Stimulated activated CD8-positive, alpha-beta memory T cell treated with anti-CD3 and anti-CD28 coated beads, Interleukin-4, amount 100 ng/mL, for 24 hours (primary cell): ENCODE measurements around the gene GPHA2.
A peak's percentile ranks its signal among the peaks of the same experiment; 100 is the strongest.
"Not testable (repeated sequence)": the region's sequence is repeated elsewhere in the genome, so short reads cannot be mapped to it uniquely, and the experiment has no call there.

Source experiments
- DNase-seq: peaks from one replicate; pipeline ENCODE4 v3.0.0-alpha.2; 2020; ENCODE audit warnings: low read depth

Gene GPHA2

GRCh38 chr11:64935359-64936081, at the start of gene GPHA2:
Gene GPHA2, minus strand, starts transcription at chr11:64935893. Its CDS starts 433 bp downstream, at chr11:64935460.
- DNase-seq, result no peak

- DNase-seq, result not testable (repeated sequence)
Observed at GRCh38 chr11:64983339-64983738, 47.6 kb upstream of the GPHA2 start.

GRCh38 chr11:64976651-64977050, 41.0 kb upstream of the GPHA2 start:
- DNase-seq, result no peak

GRCh38 chr11:64974124-64974523, 38.4 kb upstream of the GPHA2 start:
- no peak for DNase-seq

- DNase-seq, result peak; percentile 79
Observed at GRCh38 chr11:64971421-64972233, 35.9 kb upstream of the GPHA2 start, which contains the start of gene MAJIN. Gene MAJIN, minus strand, starts transcription at chr11:64972108. Its CDS starts 12,703 bp downstream, at chr11:64959405.

- no peak for DNase-seq
Observed at GRCh38 chr11:64970731-64971151, 35.0 kb upstream of the GPHA2 start.

GRCh38 chr11:64969209-64969608, 33.5 kb upstream of the GPHA2 start:
- DNase-seq, result no peak

GRCh38 chr11:64967375-64967774, 31.7 kb upstream of the GPHA2 start:
- DNase-seq, result no peak

- no peak for DNase-seq
Observed at GRCh38 chr11:64963072-64963631, 27.5 kb upstream of the GPHA2 start.

- no peak for DNase-seq
Observed at GRCh38 chr11:64960719-64961118, 25.0 kb upstream of the GPHA2 start.

- no peak for DNase-seq
Observed at GRCh38 chr11:64959498-64959897, 23.8 kb upstream of the GPHA2 start.

- no peak for DNase-seq
Observed at GRCh38 chr11:64954201-64954600, 18.5 kb upstream of the GPHA2 start.

GRCh38 chr11:64951529-64951928, 15.8 kb upstream of the GPHA2 start:
- DNase-seq, result no peak

GRCh38 chr11:64947208-64947814, 11.6 kb upstream of the GPHA2 start:
- DNase-seq, result no peak

- DNase-seq, result no peak
Observed at GRCh38 chr11:64936539-64936938, 846 bp upstream of the GPHA2 start.

- no peak for DNase-seq
Observed at GRCh38 chr11:64934682-64935358, 873 bp downstream of the GPHA2 start.

- DNase-seq, result no peak
Observed at GRCh38 chr11:64933935-64934681, 1.6 kb downstream of the GPHA2 start.

- no peak for DNase-seq
Observed at GRCh38 chr11:64933213-64933934, 2.3 kb downstream of the GPHA2 start.

GRCh38 chr11:64932324-64932723, 3.4 kb downstream of the GPHA2 start:
- no peak for DNase-seq

- DNase-seq, result no peak
Observed at GRCh38 chr11:64931290-64931689, 4.4 kb downstream of the GPHA2 start.
